Stomach smooth muscle (tissue), 2 donors: ENCODE results near the gene PCNX3.

Experiments used
- H3K27ac ChIP-seq: one replicate; pipeline ENCODE4 v1.7.0; 2013; ENCODE audit warnings: mild to moderate bottlenecking, low read length, inconsistent platforms
- H3K27me3 ChIP-seq, 2 donors: one replicate each; pipeline ENCODE4 v1.7.0; 2013; ENCODE audit warnings: low read length in 2 of 2; ENCODE audit not compliant: insufficient read depth in 2 of 2, control insufficient read depth in 1 of 2
- H3K36me3 ChIP-seq, 2 donors: one replicate each; pipeline ENCODE4 v1.7.0; 2013; ENCODE audit warnings: low read length in 2 of 2; ENCODE audit not compliant: control insufficient read depth in 2 of 2, insufficient read depth in 2 of 2
- H3K4me1 ChIP-seq: one replicate; pipeline ENCODE4 v1.7.0; 2013; ENCODE audit warnings: low read length; ENCODE audit not compliant: control insufficient read depth, insufficient read depth
- H3K4me3 ChIP-seq, 2 donors: one replicate each; pipeline ENCODE4 v1.7.0; 2013; ENCODE audit warnings: low read length in 2 of 2
- H3K9ac ChIP-seq, 2 donors: one replicate each; pipeline ENCODE4 v1.7.0; 2013; ENCODE audit warnings: low read length in 2 of 2, mild to moderate bottlenecking in 1 of 2
- H3K9me3 ChIP-seq, 2 donors: one replicate each; pipeline ENCODE4 v1.7.0; 2013; ENCODE audit warnings: low read length in 2 of 2; ENCODE audit not compliant: control insufficient read depth in 2 of 2
- donor health status: healthy.
- donor health status: Pancreatic carcinoma.

The PCNX3 gene

DNA sequence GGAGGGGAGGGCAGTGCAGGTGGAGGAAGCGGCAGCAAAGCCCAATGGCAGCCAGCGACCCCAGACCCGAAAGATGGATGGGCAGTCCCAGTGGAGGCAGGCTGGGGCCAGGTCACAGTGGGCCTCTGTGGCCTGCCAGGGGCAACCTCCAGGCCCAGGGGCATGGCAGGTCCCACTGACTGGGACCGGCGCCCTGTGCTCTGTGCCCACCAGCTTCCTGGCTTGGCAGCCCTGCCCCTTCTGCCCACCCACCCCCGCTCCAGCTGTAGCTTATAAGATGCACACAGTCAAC lies 15.7 kb upstream of the PCNX3 start:
- H3K9ac ChIP-seq: no peak overlapping the region
- H3K36me3 ChIP-seq: peaks cover 32 to 44% of the 10 kb centered on the region in 2 donors
- no peaks in the 10 kb centered on the region for H3K27me3 ChIP-seq
- H3K27ac ChIP-seq: no peak overlapping the region
- no peak overlapping the region for H3K4me3 ChIP-seq
- no peaks in the 10 kb centered on the region for H3K9me3 ChIP-seq
- H3K4me1 ChIP-seq: peaks cover 10% of the 10 kb centered on the region

DNA sequence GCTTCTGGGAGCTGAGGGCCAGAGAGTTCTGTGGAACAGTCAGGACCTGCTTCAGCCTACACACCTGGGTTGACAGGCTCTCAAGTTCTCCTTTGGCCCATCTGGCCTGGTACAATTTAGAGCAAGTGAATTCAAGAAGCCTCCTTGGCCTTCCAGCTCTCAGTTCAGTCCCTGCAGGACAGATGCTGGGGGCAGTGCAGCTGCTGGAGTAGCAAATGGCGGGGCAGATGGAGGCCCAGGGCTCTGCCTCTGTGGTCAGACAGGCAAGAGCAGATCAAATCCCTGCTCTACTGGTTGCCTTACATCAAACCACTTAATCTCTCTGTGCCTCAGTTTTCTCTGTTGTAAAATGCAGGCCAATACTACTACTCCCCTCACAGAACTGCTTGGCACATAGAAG lies 11.3 kb upstream of the PCNX3 start:
- Histone ChIP-seq H3K36me3 (peaks cover 22 to 42% of the 10 kb centered on the region in 2 donors), H3K27ac (no peak overlapping the region), H3K4me3 (no peak overlapping the region), H3K27me3 (no peaks in the 10 kb centered on the region), H3K9me3 (no peaks in the 10 kb centered on the region), H3K4me1 (peaks cover 21% of the 10 kb centered on the region), H3K9ac (no peak overlapping the region)

DNA sequence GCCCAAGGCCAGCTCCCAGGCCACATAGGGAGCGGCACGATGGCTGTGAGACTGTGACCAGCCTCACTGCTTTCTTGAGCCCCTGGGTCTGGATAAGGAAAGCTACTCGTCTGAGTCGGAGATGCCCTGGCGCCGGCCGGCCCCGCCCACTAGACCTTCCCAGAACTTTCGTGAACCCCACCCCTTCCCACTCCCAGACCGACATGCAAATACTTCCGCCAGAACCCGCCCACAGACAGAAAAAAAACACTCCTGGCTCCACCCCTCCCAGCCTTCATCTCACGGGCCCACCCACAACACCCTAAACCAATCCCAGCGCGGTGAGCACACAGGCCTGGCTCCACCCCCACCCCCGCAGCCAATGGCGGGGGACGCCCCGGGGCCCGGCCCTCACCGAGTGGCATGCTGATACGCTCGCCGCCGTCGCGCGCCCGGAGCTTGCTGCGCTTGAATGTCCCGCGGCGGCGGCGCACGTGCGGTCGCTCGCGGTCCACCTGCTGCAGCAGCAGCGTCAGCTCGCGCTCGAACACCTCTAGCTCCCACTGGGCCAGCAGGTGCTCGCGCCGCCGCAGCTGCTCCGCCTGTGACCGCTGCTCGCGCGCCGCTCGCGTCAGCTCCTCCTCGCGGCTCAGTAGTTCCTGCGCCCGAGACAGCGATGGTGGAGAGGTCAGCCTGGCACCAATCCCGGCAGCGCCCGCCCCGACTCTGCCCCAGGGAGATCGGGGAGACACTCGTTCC lies 8.5 kb upstream of the PCNX3 start:
- H3K4me1 ChIP-seq: peaks cover 48% of the 10 kb centered on the region
- H3K36me3 ChIP-seq: peaks cover 24 to 36% of the 10 kb centered on the region in 2 donors
- H3K27me3 ChIP-seq: no peaks in the 10 kb centered on the region
- H3K9me3 ChIP-seq: no peaks in the 10 kb centered on the region
- peak overlapping the region; percentile 71 for H3K27ac ChIP-seq
- peak overlapping the region; percentile 50 to 70 for H3K4me3 ChIP-seq
- H3K9ac ChIP-seq: peak overlapping the region; percentile 36 to 85

DNA sequence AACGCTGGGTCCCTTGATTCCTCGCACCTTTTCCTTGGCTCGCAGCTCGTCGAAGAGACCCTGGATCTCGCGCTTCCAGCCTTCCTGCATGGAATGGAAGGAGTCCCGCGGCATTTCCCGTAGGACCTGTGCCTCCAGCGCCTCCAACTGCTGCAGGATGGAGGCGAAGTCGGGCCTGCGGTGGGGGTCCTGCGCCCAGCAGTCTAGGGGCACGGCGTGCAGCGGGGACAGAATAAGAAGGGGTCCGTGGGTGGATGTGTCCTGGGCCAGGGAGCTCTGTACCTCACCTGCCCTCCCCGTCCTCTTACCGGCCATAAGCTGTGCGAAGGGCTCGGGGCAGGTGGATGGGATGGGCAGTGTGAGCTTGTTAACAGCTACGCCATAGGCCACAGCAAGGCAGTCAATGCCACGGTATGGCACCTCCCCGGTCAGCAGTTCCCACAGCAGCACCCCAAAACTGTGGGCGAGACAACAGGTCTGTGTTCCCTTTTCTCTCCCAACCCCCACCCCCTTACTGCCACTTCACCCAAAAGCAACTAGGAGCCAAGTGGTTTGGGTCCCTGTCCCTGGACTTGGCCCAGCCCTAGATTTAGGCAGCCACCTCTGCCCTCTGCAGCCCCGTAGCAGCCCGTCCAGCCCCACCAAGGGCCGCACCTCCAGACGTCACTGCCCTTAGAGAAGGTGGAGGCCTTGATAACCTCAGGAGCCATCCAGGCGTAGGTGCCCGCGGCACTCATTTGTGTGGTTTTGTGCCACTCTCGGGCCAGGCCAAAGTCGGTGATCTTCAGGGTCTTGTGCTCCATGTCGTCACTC lies 7.8 kb upstream of the PCNX3 start:
- Histone ChIP-seq H3K27me3 (no peaks in the 10 kb centered on the region), H3K36me3 (peaks cover 30 to 38% of the 10 kb centered on the region in 2 donors), H3K4me1 (peaks cover 56% of the 10 kb centered on the region), H3K4me3 (peak overlapping the region; percentile 46 to 70), H3K9ac (no peak overlapping the region), H3K9me3 (no peaks in the 10 kb centered on the region), H3K27ac (peak overlapping the region; percentile 46)

DNA sequence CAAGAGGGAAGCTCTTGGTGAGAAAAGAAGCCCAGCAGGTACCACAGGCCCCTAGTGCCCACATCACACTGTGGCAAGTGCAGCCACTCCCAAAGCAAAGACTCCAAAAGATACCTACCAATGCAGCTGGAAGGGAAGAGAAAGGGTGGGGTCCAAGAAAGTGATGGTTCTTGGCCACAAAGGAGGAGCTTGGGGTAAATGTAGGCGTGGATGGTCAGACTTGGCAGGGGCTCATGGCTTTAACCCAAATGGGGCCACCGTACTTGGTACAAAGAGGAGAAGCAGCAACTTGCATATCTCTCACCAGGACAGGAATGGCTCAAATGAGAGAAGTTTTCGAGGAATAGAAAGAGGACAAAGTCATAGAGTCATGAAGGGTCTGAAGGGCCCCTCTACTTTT lies 6.3 kb upstream of the PCNX3 start:
- Histone ChIP-seq H3K27ac (no peak overlapping the region), H3K36me3 (peaks cover 23 to 31% of the 10 kb centered on the region in 2 donors), H3K9ac (no peak overlapping the region), H3K4me1 (peaks cover 69% of the 10 kb centered on the region), H3K27me3 (no peaks in the 10 kb centered on the region), H3K9me3 (no peaks in the 10 kb centered on the region), H3K4me3 (no peak overlapping the region)

DNA sequence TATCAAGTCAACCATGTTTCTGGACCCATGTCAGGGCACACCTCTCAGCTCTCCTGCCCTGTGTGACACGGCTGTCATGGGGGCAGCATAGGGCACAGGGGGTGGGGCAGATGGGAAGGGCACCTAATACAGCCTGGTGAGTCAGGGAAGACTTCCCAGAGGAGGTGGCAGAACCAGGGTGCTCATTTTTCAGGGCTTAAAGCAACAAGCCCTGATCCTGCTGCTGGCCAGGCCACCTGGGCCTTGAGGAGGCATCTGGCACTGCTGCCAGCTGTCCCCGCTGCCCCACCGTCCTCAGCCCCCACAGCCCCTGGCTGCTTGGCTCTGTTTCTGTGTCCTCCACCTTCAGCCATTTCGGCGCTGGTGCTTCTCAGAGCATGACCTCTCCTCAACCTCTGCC lies 5.9 kb upstream of the PCNX3 start:
- no peaks in the 10 kb centered on the region for H3K9me3 ChIP-seq
- no peak overlapping the region for H3K9ac ChIP-seq
- no peaks in the 10 kb centered on the region for H3K27me3 ChIP-seq
- peaks cover 71% of the 10 kb centered on the region for H3K4me1 ChIP-seq
- H3K4me3 ChIP-seq: no peak overlapping the region
- peaks cover 18 to 28% of the 10 kb centered on the region in 2 donors for H3K36me3 ChIP-seq
- no peak overlapping the region for H3K27ac ChIP-seq

DNA sequence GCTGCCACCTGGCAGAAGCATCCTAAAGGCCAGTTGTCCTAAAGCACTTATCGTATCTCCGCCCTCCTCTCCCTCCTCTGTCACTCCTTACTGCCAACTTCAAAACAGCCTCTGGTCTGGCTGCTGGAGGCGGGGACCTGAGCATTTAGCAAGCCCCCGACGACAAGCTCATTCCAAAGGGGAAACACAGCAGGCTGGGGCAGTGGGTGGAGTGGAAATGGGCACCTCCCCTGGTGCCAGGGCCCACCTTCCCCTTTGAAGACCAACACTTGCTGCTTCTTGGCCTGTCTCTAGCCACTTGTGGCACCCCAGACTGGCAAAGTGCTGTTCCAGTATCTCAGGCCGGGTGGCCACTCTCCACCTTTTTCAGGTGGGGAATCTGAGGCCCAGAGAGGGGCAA lies 5.2 kb upstream of the PCNX3 start:
- H3K9me3 ChIP-seq: no peaks in the 10 kb centered on the region
- no peaks in the 10 kb centered on the region for H3K27me3 ChIP-seq
- peak overlapping the region in 1 of 2 donors; percentile 40 for H3K9ac ChIP-seq
- H3K4me3 ChIP-seq: no peak overlapping the region
- H3K27ac ChIP-seq: peak overlapping the region; percentile 58
- H3K4me1 ChIP-seq: peaks cover 71% of the 10 kb centered on the region
- peaks cover 11 to 20% of the 10 kb centered on the region in 2 donors for H3K36me3 ChIP-seq

DNA sequence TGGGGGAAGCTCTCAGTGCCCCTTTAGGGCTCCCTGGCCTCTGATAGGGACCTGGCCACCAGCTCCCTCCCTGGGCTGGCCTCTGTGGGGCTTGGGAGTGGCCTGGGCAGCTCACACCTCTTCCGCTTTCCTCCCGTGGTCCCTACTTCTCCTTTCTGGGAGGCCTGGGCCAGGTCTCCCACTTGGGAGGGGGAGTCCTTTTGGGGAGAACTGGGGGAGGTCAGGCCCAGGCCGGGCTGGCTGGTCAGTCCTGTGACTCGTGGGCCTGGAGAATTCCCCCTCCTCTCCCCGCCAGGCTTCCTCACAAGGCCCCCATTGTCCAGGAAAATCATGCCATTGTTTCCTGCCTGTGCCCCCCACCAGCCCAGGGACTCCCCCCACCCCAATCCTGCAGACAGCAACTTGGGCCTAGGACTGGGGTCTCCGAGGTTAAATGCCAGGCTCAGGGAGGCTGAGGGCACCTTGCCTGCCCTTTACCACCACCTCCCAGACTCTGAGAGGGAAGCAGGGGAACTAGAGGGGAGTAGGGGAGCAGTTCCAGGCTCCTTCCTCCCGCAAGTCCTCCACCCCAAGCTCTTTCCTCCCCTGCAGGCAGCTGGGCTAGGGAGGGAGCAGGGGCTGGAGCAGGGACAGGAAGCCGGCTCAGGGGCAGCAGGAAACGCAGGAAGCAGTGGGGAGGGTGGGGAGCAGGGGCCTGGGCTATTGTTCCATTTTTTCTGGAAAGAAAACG lies 4.4 kb upstream of the PCNX3 start:
- Histone ChIP-seq H3K36me3 (peaks cover 8 to 16% of the 10 kb centered on the region in 2 donors), H3K9ac (peak overlapping the region in 1 of 2 donors; percentile 40), H3K4me1 (peaks cover 72% of the 10 kb centered on the region), H3K27ac (peak overlapping the region; percentile 58), H3K27me3 (no peaks in the 10 kb centered on the region), H3K9me3 (no peaks in the 10 kb centered on the region), H3K4me3 (peak overlapping the region in 1 of 2 donors; percentile 96)

DNA sequence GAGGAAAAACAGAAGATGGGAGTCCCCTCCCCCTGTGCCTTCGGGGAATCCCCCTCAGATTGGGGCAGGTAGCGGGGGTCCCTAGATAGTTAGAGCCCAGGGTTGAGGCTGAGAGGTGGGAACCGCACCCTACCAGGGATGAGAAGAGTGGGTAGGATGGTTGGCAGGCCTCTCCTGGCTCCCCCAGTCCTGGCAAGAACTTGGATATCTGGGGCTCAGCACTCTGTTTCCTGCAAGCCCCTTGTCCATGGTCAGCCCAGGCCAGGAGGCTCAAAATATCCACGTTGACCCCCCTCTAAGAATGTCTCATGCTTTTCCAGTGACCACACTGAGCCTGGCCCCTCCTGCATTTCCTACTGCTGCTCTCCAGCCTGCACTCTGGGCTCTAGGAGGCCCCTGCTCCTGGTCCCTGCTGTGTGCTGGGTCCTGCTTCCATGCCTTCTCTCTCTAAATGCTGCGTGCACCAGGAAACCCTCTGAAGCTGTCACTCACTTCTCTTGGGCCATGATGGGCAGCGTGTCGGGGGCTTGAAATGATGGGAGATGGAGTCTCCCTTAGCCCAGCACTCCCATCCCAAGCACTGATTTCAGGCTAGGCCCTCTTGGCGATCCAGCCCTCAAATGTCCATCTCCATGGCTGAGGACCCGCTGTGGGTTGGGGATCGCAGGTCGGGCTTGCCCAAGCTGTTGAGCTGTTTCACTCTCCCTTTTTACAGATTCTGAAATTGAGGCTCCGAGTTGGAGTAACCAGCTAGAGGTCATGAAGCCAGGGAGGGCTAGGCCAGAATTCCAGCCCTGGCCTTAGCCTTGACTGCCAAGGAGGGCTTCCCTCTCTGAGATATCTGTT lies 3.6 kb upstream of the PCNX3 start:
- Histone ChIP-seq H3K27ac (peak overlapping the region; percentile 87), H3K9ac (peak overlapping the region; percentile 15 to 42), H3K4me1 (peaks cover 75% of the 10 kb centered on the region)

DNA sequence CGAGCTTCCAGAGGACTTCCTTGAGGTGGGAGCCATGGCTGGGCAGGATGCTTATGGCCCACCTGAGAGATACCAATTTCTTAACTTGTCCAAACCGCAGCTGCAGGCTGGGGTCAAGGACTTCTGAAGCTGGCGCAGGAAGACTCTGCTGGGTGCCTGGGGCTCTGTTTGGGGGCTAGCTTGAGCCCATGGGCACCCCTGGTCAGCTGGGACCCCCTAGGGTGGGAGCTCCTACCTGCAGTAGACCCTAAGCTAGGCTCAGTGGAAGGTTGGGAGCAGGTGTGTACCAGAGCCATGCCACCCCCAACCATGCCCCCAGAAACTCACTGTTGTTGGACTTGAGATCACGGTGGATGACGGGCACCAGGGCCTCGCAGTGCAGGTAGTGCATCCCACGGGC lies 2.9 kb upstream of the PCNX3 start:
- Histone ChIP-seq H3K9me3 (no peaks in the 10 kb centered on the region), H3K27me3 (no peaks in the 10 kb centered on the region), H3K36me3 (peaks cover 8 to 18% of the 10 kb centered on the region in 2 donors), H3K4me1 (peaks cover 75% of the 10 kb centered on the region), H3K9ac (peak overlapping the region; percentile 42 to 49), H3K4me3 (peak overlapping the region; percentile 85 to 96), H3K27ac (peak overlapping the region; percentile 87)

More for the DNA sequence above, 3.6 kb upstream of the PCNX3 start:
- Histone ChIP-seq H3K36me3 (peaks cover 8 to 16% of the 10 kb centered on the region in 2 donors), H3K4me3 (peak overlapping the region; percentile 85 to 96), H3K27me3 (no peaks in the 10 kb centered on the region), H3K9me3 (no peaks in the 10 kb centered on the region)
